Midbrain (tissue), 1 donor: ENCODE measurements around the gene ETHE1.
"Not testable (repeated sequence)": the region's sequence is repeated elsewhere in the genome, so short reads cannot be mapped to it uniquely, and the experiment has no call there.

Experiments
- DNase-seq: peaks from one replicate; lab custom pipeline; 2025; lab: John Stamatoyannopoulos, UW

ETHE1 gene

GRCh38 chr19:43523696-43524095 lies 3.3 kb downstream of the ETHE1 start:
- not testable (repeated sequence) for DNase-seq

GRCh38 chr19:43522929-43523328 lies 4.1 kb downstream of the ETHE1 start:
- no peak for DNase-seq

GRCh38 chr19:43519436-43520088 lies 7.4 kb downstream of the ETHE1 start:
- DNase-seq = peak; percentile 80

- DNase-seq = no peak
Measured at GRCh38 chr19:43518051-43518450, 8.9 kb downstream of the ETHE1 start.

GRCh38 chr19:43512399-43512798 lies 14.6 kb downstream of the ETHE1 start:
- DNase-seq = not testable (repeated sequence)

- no peak for DNase-seq
Measured at GRCh38 chr19:43511324-43511723, 15.7 kb downstream of the ETHE1 start.

- no peak for DNase-seq
Measured at GRCh38 chr19:43510713-43511112, 16.3 kb downstream of the ETHE1 start.

- no peak for DNase-seq
Measured at GRCh38 chr19:43507880-43508279, 19.1 kb downstream of the ETHE1 start.

- DNase-seq = no peak
Measured at GRCh38 chr19:43506629-43507028, 20.4 kb downstream of the ETHE1 start.

GRCh38 chr19:43505941-43506340 lies 21.1 kb downstream of the ETHE1 start:
- no peak for DNase-seq

- DNase-seq = no peak
Measured at GRCh38 chr19:43505186-43505456, 21.9 kb downstream of the ETHE1 start.

- DNase-seq = no peak
Measured at GRCh38 chr19:43504426-43505185, 22.4 kb downstream of the ETHE1 start, which contains the start of gene PHLDB3. PHLDB3 (minus strand) TSS chr19:43504746; CDS start chr19:43504118, 628 bp downstream.

GRCh38 chr19:43503501-43504425 lies 23.2 kb downstream of the ETHE1 start:
- DNase-seq = peak; percentile 94

GRCh38 chr19:43502419-43502976 lies 24.5 kb downstream of the ETHE1 start:
- no peak for DNase-seq

- no peak for DNase-seq
Measured at GRCh38 chr19:43501661-43502418, 25.2 kb downstream of the ETHE1 start.

- DNase-seq = no peak
Measured at GRCh38 chr19:43499042-43499441, 28.0 kb downstream of the ETHE1 start.

GRCh38 chr19:43498233-43498842 lies 28.7 kb downstream of the ETHE1 start:
- no peak for DNase-seq

GRCh38 chr19:43496960-43497359 lies 30.0 kb downstream of the ETHE1 start:
- no peak for DNase-seq

GRCh38 chr19:43495082-43495481 lies 31.9 kb downstream of the ETHE1 start:
- no peak for DNase-seq

- no peak for DNase-seq
Measured at GRCh38 chr19:43490759-43491158, 36.2 kb downstream of the ETHE1 start.

GRCh38 chr19:43489979-43490599 lies 36.9 kb downstream of the ETHE1 start:
- DNase-seq = no peak
